ENCODE results near the gene PHF14.
"Not testable (repeated sequence)": the region's sequence is repeated elsewhere in the genome, so short reads cannot be mapped to it uniquely, and the experiment has no call there.

PHF14 gene, protein sequence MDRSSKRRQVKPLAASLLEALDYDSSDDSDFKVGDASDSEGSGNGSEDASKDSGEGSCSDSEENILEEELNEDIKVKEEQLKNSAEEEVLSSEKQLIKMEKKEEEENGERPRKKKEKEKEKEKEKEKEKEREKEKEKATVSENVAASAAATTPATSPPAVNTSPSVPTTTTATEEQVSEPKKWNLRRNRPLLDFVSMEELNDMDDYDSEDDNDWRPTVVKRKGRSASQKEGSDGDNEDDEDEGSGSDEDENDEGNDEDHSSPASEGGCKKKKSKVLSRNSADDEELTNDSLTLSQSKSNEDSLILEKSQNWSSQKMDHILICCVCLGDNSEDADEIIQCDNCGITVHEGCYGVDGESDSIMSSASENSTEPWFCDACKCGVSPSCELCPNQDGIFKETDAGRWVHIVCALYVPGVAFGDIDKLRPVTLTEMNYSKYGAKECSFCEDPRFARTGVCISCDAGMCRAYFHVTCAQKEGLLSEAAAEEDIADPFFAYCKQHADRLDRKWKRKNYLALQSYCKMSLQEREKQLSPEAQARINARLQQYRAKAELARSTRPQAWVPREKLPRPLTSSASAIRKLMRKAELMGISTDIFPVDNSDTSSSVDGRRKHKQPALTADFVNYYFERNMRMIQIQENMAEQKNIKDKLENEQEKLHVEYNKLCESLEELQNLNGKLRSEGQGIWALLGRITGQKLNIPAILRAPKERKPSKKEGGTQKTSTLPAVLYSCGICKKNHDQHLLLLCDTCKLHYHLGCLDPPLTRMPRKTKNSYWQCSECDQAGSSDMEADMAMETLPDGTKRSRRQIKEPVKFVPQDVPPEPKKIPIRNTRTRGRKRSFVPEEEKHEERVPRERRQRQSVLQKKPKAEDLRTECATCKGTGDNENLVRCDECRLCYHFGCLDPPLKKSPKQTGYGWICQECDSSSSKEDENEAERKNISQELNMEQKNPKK

DNA sequence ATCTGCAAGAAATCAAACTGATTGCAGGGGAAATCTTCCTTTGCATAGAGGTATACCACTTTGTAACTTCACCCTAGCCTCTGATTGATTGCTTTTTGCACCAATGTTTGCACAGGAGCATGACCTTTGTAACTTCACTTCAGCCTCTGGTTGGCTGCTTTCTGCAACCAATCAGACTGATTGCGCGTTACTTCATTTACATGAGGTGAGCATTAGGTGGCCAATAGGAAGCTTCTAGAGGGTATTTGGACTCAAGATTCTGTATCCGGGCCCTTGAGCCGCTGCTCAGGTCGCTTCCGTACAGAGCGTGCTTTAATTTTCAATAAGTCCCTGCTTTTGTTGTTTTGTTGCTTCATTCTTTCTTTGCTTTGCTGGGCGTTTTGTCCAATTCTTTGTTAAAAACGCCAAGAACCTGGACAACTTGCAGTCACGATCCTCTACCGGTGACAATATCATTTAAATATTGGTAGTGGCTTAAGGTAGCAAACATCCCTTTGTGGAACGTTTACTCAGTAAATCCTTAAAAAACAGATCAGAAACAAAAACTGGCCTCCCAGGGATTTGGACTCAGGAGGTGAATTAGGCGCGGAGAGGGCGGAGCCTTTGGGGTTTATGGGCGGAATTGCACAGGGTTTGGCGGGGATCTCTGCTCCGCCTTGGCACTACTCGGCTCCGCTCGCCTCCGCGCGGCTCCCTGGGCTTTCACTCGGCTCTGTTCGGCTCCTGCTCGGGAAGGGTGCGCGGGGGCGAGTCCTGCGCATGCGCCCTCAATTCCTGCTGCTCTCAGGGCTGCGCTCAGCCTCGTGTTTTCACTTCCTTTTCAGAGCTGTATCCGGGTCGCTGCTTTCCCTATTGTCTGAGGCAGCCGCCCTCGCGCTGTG, at the start of gene PHF14:
Gene PHF14 (plus strand): TSS at position 812 of the 881 bp plus-strand sequence. CDS start 452 bp downstream, outside the sequence.
- peak; percentile 97 for DNase-seq

DNA sequence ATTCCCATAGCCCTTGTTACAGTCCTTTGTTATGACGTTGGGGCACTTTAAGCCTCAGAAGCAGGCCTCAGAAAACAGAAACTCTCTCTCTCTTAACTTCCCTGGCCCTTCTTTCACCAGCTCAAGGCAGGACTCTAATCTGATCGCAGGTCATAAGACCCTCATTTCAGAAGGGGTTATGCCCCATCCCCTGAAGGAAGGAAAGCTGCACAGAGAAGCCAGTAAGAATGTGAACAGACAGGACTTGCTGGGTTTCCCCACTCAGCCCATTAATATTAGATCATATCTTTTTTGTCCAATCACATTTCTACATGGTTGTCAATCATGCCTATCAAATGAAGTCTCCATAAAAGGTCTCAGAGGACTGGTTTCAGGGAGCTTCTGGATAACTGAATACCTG, 49.3 kb upstream of the PHF14 start:
- DNase-seq = no peak

DNA sequence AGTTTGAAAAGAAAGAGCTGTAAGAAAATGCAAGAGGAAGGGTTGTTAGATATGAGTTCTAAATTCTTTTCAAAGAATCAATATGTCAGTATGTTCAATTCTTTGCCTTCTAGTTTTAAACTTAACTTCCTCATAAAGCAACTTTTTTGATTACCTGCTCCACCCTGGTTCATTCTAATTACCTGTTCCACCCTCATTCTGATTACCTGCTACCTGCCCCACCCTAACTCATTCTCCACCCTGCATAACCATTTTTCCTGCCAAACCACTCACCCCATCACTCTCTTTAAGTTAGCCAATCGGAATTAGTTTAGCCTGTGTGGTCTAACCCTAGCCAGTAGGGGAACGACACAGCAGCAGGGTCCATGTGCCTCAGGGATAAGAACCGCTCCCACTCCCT, 45.5 kb upstream of the PHF14 start:
- DNase-seq = not testable (repeated sequence)

DNA sequence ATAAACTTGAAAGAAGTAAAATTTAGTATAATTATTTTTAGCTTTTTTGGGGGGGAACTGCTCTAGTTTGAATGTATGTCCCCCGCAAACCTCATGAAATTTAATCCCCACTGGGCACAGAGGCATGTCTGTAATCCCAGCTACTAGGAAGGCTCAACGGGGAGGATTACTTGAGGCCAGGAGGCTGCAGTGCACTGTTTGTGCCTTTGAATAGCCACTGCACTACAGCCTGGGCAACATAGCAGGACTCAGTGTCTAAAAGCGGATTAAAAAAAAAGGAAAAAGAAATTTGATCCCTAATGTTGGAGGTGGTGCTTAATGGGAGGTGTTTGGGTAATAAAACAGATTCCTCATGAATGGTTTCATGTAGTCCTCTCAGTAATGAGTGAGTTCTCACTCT, 43.1 kb upstream of the PHF14 start:
- no peak for DNase-seq

DNA sequence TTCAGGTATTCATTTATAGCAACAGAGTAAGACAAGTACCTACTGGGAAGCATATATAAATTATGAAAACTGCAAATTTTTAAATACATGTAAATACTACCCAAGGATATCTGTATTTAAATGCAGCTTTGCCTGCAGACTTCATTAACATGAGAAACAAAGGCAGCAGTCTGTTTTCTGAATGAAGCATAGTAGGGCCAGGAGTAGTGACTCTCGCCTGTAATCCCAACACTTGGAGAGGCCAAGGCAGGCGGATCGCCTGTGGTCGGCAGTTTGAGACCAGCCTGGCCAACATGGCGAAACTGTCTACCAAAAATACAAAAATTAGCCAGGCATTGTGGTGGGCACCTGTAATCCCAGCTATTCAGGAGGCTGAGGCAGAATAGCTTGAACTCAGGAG, 42.5 kb upstream of the PHF14 start:
- DNase-seq = no peak

DNA sequence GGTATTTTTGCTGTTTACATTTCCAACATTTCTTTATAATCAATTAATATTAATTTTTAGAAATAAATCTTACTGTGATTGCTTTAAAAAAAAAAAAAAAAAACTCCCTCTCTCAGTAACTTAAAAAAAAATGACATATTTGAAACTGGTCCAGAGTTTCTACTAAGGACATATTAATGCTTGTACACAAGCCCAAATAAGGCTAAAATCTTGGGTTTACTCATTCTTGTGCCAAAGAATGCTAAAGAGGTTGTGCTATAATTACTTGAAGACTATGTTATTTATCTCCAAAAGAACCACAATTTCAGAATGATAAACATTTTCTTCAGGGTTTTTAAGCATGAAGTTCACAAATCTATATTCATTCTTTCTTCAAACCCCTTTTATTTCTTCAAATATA, 39.4 kb upstream of the PHF14 start:
- no peak for DNase-seq

DNA sequence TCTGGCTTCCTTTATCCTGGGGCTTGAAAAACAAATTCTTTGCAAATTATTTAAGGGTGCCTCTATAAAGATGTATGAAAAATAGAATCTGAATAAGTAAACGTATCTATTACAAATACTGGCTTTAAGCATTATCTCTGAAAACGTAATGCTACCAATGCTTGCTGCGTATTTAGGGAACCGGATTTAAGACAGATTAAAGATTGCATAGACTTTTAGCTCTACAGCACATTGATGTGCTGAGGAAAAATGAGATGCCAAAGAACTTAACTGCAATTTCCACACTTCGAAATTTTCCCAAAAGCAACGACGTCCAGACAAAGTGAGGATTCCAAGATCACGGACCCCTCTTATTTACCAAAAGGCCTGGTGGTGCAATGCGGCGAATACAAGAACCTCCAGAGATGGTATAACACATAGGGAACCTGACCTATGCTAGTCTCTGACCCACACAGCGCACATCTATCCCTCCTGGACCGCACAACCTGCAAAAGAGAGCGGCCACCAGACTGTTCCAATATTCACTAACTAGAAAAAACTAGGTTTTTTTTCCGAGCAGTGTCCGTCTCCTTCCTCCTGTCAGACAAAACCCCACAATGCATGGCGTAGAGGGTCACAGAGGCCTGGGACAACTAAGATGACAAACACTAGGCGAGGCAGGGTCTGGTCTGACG, 34.3 kb upstream of the PHF14 start:
- peak; percentile 62 for DNase-seq

DNA sequence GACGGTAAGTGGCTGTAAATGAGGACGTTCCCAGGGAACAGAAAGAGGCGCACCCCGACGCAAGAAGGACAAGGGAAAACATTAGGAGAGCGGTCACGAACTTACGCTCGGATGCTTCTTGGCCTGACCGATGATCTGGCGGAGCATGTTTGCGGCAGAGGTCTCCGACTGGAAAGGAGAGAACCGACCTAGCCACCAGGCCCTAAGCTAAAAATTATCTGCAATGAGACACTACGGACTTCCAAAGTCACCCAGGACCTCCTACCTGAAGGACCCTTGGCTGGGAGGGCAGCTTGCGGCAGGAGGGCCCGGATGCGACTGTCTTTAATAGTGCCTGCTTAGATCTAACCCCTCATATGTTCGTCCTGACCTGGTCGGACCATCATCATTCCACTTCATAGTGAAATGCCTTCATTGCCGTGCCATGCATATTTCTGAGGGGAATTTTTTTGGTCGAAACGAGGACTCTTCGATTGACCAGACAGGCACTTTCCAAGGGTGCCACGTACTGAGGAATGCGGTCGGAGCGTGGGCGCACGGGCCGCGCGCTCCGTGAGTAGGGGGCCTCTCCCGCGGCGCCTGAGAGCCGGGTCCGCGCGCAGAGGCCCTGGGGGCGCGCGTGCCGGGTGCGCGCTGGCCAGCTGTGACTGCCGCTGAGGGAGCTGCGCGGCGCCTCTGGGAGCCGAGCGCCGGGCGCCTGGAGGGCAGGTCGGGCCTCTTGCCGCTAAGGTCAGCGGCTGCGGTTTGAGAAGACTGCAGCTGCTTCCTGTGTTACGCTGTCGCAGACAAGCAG, 33.6 kb upstream of the PHF14 start:
- DNase-seq = peak; percentile 98

DNA sequence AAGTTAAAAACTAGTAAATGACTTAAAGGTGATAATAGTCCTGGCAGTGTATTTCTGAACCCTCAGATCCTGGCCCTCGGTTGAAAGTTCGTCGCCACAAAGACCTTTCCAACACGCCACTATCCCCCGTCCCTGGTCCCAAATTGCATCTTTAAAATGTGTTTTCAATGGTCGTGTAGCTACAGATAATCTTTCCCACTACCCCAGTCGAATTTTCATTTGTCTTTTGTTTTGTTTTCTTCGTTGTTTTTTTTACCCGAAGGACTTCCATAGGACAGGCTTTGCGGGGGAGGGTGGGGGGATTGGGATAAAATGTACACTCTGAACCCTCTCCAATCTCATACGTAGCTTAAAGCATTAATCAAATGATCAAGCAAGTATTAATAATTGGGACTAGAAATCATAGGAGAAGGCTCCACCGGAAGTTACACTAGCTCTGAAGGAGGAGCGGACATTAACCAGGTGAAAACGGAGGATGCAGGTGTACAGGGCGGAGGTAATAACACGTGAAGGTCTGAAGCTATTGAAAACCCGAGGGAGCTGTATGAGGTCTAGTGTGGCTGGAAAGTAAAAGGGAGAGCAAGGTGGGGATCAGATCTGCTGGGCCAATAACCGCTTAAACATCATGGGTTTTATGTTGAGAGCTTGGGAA, 32.8 kb upstream of the PHF14 start:
- peak; percentile 73 for DNase-seq

DNA sequence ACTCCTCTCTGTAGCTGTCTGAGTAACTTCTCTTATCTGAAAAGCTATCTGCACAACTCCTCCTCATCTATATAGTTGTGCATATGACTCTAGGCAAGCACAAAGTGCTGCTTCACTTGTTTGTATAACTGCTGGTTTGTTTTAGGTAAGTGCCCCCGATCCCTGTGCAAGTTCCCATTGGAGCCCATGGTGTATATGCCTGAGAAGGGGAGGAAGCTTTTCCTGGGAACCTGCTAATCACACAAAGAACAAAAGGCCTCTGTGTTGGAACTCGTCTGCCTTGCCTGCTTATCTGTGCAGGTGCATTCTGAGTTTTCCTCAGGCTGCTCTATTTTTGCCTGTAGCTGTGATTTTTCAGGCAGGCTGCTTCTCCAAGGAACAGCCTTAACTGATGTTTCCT, 23.2 kb upstream of the PHF14 start:
- DNase-seq = no peak

DNA sequence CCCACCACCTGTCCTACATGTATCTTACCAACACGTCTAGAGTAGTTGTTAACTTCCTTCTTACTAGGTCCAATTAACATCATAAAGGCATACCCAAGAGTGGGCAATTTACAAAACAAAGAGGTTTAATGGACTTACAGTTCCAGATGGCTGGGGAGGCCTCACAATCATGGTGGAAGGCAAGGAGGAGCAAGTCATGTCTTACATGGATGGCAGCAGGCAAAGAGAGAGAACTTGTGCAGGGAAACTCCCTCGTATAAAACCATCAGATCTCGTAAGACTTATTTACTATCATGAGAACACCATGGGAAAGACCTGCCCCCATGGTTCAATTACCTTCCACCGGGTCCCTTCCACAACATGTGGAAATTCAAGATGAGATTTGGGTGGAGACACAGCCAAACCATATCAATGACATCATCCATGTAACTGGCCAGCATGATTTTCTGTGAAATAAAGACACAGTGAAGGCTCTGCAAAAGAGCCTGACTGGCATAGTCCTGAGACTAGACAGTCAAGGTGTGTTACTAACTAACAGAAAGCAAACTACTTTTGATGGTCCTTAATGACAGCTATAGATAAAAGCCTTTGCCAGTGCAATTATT, 22.6 kb upstream of the PHF14 start:
- not testable (repeated sequence) for DNase-seq

DNA sequence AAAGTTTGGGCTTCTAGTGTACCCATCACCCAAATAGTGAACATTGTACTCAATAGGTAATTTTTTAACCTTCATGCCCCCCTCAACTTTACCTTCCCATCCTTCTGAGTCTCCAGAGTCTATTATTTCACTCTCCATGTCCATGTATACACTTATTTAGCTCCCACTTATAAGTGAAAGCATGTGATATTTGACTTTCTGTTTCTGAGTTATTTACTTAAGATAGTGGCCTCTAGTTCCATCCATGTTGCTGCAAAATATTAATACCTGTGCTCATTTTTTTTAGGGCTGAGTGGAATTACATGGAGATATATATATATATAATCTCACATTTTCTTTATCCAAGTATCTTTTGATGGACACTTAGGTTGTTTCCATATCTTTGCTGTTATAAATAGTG, 21.1 kb upstream of the PHF14 start:
- DNase-seq = no peak

DNA sequence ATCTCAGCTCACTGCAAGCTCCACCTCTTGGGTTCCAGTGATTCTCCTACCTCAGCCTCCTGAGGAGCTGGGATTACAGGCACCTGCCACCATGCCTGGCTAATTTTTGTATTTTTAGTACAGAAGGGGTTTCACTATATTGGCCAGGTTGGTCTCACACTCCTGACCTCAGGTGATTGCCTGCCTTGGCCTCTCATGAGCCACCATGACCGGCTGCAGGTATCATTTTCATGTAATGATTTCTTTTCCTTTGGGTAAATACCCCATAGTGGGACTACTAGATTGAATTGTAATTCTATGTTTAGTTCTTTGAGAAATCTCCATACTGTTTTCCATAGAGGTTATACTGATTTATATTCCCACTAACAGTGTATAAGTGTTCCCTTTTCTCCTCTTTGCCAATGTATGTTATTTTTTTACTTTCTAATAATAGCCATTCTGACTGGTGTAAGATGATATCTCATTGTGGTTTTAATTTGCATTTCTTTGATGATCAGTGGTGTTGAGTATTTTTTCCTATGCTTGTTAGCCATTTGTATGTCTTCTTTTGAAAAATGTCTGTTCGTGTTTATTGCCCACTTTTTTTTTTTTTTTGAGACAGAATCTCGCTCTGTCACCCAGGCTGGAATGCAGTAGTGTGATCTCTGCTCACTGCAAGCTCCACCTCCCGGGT, 20.5 kb upstream of the PHF14 start:
- DNase-seq = not testable (repeated sequence)

DNA sequence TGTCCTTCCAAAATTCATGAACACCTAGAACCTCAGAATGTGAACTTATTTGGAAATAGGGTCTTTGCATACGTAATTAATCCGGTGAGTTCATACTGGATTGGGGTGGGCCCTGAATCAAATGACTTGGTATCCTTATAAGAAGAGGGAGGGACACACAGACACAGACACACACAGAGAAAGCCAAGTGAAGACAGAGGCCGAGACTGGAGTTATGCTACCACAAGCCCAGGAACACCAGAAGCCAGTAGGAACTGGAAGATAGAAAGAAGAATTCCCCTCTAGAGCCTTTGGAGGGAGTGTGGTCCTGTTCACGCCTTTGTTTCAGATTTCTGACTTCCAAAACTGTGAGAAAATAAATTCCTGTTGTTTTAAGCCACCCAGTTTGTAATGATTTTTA, 17.1 kb upstream of the PHF14 start:
- no peak for DNase-seq

DNA sequence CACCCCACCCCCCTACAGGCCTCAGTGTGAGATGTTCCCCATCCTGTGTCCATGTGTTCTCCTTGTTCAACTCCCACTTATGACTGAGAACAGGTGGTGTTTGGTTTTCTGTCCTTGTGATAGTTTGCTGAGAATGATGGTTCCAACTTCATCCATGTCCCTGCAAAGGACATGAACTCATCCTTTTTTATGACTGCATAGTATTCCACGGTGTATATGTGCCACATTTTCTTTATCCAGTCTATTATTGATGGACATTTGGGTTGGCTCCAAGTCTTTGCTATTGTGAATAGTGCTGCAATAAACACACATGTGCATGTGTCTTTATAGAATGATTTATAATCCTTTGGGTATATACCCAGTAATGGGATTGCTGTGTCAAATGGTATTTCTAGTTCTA, 13.4 kb upstream of the PHF14 start:
- DNase-seq = not testable (repeated sequence)

DNA sequence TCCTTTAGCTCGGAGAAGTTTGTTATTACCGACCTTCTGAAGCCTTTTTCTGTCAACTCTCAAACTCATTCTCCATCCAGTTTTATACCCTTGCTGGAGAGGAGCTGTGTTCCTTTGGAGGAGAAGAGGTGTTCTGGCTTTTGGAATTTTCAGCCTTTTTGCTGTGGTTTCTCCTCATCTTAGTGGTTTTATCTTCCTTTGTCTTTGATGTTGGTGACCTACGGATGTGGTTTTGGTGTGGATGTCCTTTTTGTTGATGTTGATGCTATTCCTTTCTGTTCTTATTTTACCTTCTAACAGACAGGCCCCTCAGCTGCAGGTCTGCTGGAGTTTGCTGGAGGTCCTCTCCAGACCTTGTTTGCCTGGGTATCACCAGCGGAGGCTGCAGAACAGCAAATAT, 8.7 kb upstream of the PHF14 start:
- not testable (repeated sequence) for DNase-seq

DNA sequence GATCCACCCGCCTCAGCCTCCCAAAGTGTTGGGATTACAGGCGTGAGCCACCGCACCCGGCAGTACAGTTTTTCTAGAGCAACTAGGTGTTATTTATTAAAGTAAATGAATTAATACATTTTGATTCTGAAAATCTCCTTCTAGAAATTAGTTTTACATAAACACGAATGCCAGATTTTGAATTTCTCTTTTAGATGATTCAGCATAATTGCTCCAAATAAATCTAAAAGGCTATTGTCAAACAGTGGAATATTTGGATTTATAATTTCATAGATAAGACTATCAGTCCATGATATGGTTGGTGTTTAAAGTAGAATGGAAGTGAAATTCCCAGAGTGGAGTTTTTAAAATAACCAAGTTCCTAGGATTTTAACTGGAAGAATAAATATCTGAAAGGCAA, 1.5 kb upstream of the PHF14 start:
- no peak for DNase-seq

DNA sequence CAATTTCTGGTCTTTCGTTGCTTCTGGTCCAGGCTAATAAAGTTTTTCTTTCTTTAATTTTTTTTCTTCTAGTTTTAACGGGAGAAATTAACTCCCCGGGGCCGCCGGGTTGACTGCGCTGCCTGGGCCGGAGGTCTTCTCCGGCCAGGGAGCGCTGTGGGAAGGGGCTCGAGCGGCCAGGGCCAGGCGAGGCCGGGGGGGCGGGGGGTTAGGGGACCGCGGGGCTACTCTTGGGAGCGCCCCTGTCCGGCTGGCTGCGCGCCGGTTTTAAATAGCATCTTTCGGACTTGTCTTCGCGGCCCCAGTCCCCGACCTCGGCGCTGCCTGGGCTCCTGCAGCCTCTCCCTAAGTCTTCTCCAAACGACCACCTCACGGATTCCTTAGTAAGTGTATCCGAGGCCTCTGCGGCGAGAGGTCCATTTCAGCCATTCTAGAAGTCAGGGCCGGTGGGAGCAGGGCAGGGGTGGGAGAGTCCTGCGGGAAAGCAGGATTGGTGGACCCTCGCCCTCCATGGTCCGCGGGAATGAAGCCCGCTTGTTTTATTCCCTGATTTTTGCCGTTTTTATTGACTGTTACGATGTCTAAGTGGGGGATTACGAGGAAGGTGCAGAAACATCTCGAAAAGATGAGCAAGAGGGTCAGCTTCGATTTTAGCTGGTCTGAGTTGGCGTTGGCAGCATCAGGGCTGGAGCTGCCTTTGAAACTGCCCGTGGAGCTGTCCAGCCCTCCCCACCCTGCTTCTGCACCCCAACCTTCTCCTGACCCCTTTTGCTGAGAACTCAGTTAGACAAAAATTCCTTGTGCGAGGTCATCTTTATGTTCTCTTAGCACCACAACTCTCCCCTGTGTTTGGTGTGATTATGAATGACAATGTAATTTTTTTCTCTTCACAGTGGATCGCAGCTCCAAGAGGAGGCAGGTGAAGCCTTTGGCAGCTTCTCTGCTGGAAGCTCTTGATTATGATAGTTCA, 555 bp downstream of the PHF14 start:
- DNase-seq = peak; percentile 49

DNA sequence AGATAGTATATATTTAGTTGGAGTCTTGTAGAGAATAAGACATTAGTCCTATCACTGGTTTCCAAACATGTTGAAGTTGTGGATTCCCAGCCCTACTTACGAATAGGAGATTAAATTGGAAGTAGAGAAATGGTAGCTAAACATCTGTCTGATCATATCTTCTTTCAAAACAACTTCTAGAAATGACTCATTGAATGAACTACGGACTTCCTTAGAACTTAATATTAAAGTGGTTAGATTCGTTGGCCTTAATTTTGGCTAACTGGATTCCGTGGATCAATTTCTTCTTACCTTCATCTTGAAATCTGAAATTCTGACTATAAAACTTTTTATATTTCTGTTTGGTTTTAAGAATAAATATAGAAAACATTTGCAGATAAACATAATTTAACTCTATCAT, 3.4 kb downstream of the PHF14 start:
- no peak for DNase-seq

Measured in NCI-H510A treated with DMSO at 0.1 percent for 48 hours (cell line).